Measurements from ENCODE around the gene RNF10. TPM values are rescaled to one million over a fixed set of nuclear protein-coding genes. Genes with fewer than 3 reads are reported as not detected.
"Not testable (repeated sequence)": the region's sequence is repeated elsewhere in the genome, so short reads cannot be mapped to it uniquely, and the experiment has no call there.

Gene RNF10
- total RNA-seq, 1 donor from 2014 or later, result 190 TPM

DNA sequence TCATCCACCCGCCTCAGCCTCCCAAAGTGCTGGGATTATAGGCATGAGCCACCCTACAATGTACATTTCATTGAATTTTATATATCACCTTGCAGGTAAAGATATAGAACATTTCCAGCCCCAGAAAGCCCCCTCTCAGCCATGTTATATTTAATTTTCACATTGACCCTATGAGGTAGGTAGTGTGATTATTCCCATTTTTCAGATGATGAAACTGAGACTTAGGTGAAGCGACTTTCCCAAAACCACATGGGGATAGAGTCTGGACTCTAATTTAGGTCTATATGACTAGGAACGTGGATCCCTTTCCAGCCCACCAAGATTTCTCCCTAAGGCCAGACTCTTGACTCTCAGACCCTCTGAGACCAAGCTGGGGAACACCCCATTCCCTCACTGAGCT, 62.7 kb downstream of the RNF10 start:
- ATAC-seq, result no peak
- intact Hi-C loops (cut with DNase I), result no loop called here

GRCh38 chr12:120597861-120598260, 63.7 kb downstream of the RNF10 start:
- ATAC-seq (no peak), DNase-seq (peak; percentile 21)
- TF ChIP-seq CTCF (IDR thresholded peaks at IDR 0.05), result no peak
- Histone ChIP-seq H3K27ac (no peak overlapping the region), H3K9me3 (no peaks in the 10 kb centered on the region), H3K36me3 (no peaks in the 10 kb centered on the region), H3K4me3 (no peak overlapping the region), H3K4me1 (no peaks in the 10 kb centered on the region), H3K27me3 (no peaks in the 10 kb centered on the region)
- intact Hi-C loops (cut with DNase I), result no loop called here

More for the DNA sequence above, 62.7 kb downstream of the RNF10 start:
- H3K27ac ChIP-seq, result no peak overlapping the region
- no peak overlapping the region for H3K4me3 ChIP-seq
- H3K4me1 ChIP-seq, result no peaks in the 10 kb centered on the region
- no peaks in the 10 kb centered on the region for H3K27me3 ChIP-seq
- no peaks in the 10 kb centered on the region for H3K36me3 ChIP-seq
- no peak for DNase-seq
- no peak for TF ChIP-seq CTCF (IDR thresholded peaks at IDR 0.05)
- H3K9me3 ChIP-seq, result no peaks in the 10 kb centered on the region

- H3K9me3 ChIP-seq, result no peaks in the 10 kb centered on the region
- TF ChIP-seq CTCF (IDR thresholded peaks at IDR 0.05), result no peak
- no peaks in the 10 kb centered on the region for H3K27me3 ChIP-seq
- ATAC-seq (peak; percentile 86), DNase-seq (no peak)
- intact Hi-C loops (cut with DNase I), result no loop called here
- no peak overlapping the region for H3K27ac ChIP-seq
- no peaks in the 10 kb centered on the region for H3K4me1 ChIP-seq
- no peaks in the 10 kb centered on the region for H3K36me3 ChIP-seq
- H3K4me3 ChIP-seq, result no peak overlapping the region
These were observed 64.7 kb downstream of the RNF10 start for GRCh38 chr12:120598674-120599463.

DNA sequence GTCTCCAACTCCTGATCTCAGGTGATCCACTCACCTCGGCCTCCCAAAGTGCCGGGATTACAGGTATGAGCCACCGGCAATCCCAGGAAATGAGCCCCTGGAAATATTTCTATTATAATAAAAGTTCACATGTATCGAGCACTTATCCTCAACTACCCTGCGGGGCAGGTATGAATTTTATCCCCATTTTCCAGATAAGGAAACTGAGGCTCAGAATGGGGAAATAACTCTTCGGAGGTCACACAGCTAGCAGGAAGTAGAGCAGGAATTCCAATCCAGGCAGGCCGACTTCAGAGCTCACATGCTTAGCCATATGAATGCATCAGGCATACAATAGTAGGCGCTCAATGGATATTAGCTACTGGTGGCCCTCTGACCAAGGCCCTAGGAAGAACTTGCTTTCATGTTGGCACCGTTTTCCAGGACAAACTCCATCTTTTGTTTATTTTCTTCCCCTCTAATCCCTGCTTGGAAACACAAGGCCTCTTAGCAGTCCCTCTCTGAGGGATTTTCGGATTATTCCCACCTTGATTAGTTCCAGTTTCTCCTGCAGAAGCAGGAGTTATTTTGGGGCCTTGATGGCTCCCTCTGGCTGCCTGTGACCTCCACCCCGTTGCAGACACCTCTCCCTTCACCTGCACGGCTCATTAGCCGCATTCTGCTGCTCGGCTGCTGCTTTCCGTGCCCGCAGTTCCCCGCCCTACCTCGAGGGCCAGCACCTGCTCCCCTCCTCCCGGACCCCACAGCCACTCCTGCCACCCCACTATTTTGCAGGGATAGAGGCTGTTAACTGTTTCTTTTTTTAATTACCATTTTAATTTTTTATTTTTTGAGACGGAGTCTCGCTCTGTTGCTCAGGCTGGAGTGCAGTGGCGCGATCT, 65.8 kb downstream of the RNF10 start:
- Histone ChIP-seq H3K9me3 (no peaks in the 10 kb centered on the region), H3K27ac (no peak overlapping the region), H3K36me3 (no peaks in the 10 kb centered on the region), H3K4me1 (no peaks in the 10 kb centered on the region), H3K27me3 (no peaks in the 10 kb centered on the region), H3K4me3 (no peak overlapping the region)
- intact Hi-C loops (cut with DNase I), result no loop called here
- TF ChIP-seq CTCF (IDR thresholded peaks at IDR 0.05), result no peak
- DNase-seq (no peak), ATAC-seq (no peak)

DNA sequence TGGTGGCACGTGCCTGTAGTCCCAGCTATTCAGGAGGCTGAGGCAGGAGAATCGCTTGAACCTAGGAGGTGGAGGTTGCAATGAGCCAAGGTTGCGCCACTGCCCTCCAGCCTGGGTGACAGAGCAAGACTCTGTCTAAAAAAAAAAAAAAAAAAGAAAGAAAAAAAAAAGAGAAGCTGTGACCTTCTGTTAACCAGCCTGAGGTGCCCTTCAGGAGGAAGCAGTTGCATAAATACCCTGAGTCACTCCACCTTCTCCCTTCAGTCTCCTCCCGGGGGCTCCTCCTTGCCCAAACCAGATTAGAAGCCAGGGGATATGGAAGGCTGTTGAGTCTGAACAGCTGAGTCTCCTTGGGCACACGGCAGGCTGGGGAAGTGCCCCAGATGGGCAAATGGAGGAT, 68.3 kb downstream of the RNF10 start:
- H3K36me3 ChIP-seq; H3K4me1 ChIP-seq; H3K27me3 ChIP-seq; intact Hi-C loops (cut with DNase I); H3K9me3 ChIP-seq; H3K4me3 ChIP-seq; H3K27ac ChIP-seq: not testable (repeated sequence)
- DNase-seq, result peak; percentile 70
- peak; percentile 84 for ATAC-seq

DNA sequence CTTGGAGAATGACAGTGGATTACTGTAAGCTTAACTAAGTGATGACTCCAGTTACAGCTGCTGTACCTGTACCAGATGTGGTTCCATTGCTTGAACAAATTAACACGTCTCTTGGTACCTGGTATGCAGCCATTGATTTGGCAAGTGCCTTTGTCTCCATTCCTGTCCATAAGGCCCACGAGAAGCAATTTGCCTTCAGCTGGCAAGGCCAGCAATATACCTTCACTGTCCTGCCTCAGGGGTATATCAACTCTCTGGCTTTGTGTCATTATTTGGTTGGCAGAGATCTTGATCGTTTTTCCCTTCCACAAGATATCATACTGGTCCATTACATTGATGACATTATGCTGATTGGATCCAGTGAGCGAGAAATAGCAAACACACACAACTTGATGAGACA, 76.4 kb downstream of the RNF10 start:
- no peaks in the 10 kb centered on the region for H3K4me1 ChIP-seq
- H3K9me3 ChIP-seq, result no peaks in the 10 kb centered on the region
- H3K4me3 ChIP-seq, result no peak overlapping the region
- peaks cover 3% of the 10 kb centered on the region for H3K27me3 ChIP-seq
- intact Hi-C loops (cut with DNase I), result no loop called here
- ATAC-seq, result no peak
- no peak overlapping the region for H3K27ac ChIP-seq
- no peak for DNase-seq
- no peaks in the 10 kb centered on the region for H3K36me3 ChIP-seq
- TF ChIP-seq CTCF (IDR thresholded peaks at IDR 0.05), result no peak

DNA sequence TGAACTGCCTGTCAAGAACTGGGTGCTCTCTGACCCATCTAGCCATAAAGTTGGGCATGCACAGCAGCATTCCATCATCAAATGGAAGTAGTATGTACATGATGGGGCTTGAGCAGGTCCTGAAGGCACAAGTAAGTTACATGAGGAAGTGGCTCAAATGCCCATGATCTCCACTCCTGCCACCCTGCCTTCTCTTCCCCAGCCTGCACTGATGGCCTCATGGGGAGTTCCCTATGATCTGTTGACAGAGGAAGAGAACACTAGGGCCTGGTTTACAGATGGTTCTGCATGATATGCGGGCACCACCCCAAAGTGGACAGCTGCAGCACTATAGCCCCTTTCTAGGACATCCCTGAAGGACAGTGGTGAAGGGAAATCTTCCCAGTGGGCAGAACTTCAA, 77.4 kb downstream of the RNF10 start:
- H3K27ac ChIP-seq; H3K9me3 ChIP-seq; H3K27me3 ChIP-seq; H3K4me3 ChIP-seq; H3K4me1 ChIP-seq; intact Hi-C loops (cut with DNase I); DNase-seq; ATAC-seq; H3K36me3 ChIP-seq: not testable (repeated sequence)
